GM12892 (cell line): ENCODE data around the gene ATP9A.

Source experiments
- POLR2A ChIP-seq: IDR thresholded peaks from 2 replicates; pipeline ENCODE4 v1.6.1; 2011; ENCODE audit warnings: low read depth, low read length, control low read depth
- POLR2AphosphoS5 ChIP-seq: IDR thresholded peaks from 2 replicates; pipeline ENCODE4 v1.6.1; 2011; ENCODE audit warnings: low read depth, low read length, control low read depth

DNA sequence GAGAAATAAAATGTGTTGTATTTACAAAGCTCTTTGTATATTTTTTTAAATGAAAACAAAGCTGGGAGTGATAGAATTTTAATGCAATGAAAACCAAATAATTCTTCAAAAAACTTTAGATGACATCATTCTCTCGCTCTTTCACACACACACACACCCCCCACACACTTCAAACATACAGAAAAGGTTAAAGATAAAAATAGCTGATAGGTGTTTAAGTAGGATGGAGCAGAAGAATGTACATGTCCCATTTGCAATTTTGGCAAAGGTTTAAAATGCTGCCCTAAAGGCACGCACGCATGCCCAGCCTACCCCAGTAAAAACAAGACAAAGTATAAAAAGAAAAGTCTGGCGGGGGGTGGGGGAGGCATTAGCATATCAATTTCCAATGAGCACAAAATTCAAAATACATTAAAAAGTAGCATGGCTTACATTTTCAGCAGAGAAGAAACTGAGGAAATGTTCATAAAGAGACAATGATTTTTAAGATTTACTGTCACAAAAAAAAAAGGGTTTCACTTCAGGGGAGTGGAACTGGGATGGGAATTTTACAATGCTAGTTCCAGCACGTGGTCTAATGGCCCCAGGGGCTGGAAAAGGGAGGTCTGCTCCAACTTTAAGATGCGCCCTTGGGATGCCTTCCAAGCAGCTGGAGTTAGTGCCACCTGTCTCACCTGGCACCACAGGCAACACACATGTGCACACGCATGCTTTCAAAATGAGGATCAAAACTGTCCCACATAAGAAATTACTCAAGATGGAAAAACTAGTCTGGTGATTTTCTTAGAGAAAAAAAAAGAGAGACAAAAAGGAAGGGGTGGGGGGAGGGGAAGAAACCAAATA is 170.6 kb downstream of the ATP9A start:
- TF ChIP-seq POLR2AphosphoS5 (no peak), POLR2A (no peak)
